Upper lobe of right lung (tissue), 1 donor: Measurements from ENCODE around the gene CLPSL2. TPM values are rescaled to one million over a fixed set of nuclear protein-coding genes. Genes with fewer than 3 reads are reported as not detected.

Source experiments
- ATAC-seq: fragments of 200-7000 bp; cut with Tn5 transposase; one replicate; pipeline ENCODE4 v1.9.1; 2020; ENCODE audit warnings: mild to moderate bottlenecking, moderate library complexity
- DNase-seq: peaks from one replicate; pipeline ENCODE4 v3.0.0-alpha.2; 2020
- H3K27ac ChIP-seq: fragments of 200-600 bp; one replicate; pipeline ENCODE4 v1.8.0; 2022
- H3K27me3 ChIP-seq: fragments of 200-600 bp; one replicate; pipeline ENCODE4 v1.8.0; 2022; ENCODE audit warnings: mild to moderate bottlenecking
- H3K36me3 ChIP-seq: fragments of 200-600 bp; one replicate; pipeline ENCODE4 v1.8.0; 2022
- H3K4me1 ChIP-seq: fragments of 200-600 bp; one replicate; pipeline ENCODE4 v1.8.0; 2022
- H3K4me3 ChIP-seq: fragments of 200-600 bp; one replicate; pipeline ENCODE4 v1.8.0; 2022; ENCODE audit warnings: mild to moderate bottlenecking
- H3K9me3 ChIP-seq: fragments of 200-600 bp; one replicate; pipeline ENCODE4 v1.8.0; 2022
- CTCF ChIP-seq: fragments of 200-600 bp; IDR thresholded peaks from one replicate; pipeline ENCODE4 v1.8.0; 2022; ENCODE audit warnings: antibody characterized with exemption
- intact Hi-C: fragments of 100-400 bp; cut with DNase I; formaldehyde crosslinking; loops from one replicate; pipeline ENCODE4 v1.11.0; 2022
- total RNA-seq: library from RNA; stranded (reverse); fragmentation: NEBNext Ultra II Directional; extraction: Animal tissue kit (Norgen Biotek cat#: 25700); gene quantifications from one replicate; pipeline ENCODE4 v1.2.1, GENCODE V29; 2021
- donor health status: DM: no; HTN: yes; CAD: no; lungs with severe emphysema.

CLPSL2 gene
- total RNA-seq, 1 donor from 2014 or later, result not detected

- Histone ChIP-seq H3K27ac (no peak overlapping the region), H3K36me3 (no peaks in the 10 kb centered on the region), H3K4me1 (no peaks in the 10 kb centered on the region), H3K9me3 (no peaks in the 10 kb centered on the region), H3K4me3 (no peak overlapping the region), H3K27me3 (no peaks in the 10 kb centered on the region)
- intact Hi-C loops, result loop anchor here (10.0 kb wide), 1 partner anchor 218 kb away; no protein-coding TSS in a partner anchor
- DNase-seq, result no peak
- no peak for TF ChIP-seq CTCF
- ATAC-seq, result no peak
Measured at GRCh38 chr6:35742842-35743241, 33.6 kb upstream of the CLPSL2 start.

- ATAC-seq (peak; percentile 81), DNase-seq (no peak)
- Histone ChIP-seq H3K36me3 (no peaks in the 10 kb centered on the region), H3K4me1 (no peaks in the 10 kb centered on the region), H3K4me3 (no peak overlapping the region), H3K27me3 (no peaks in the 10 kb centered on the region), H3K27ac (no peak overlapping the region), H3K9me3 (no peaks in the 10 kb centered on the region)
- intact Hi-C loops, result loop anchor here (10.0 kb wide), 1 partner anchor 221 kb away; no protein-coding TSS in a partner anchor
- TF ChIP-seq CTCF, result no peak
Measured at GRCh38 chr6:35745509-35745908, 30.9 kb upstream of the CLPSL2 start.

GRCh38 chr6:35746516-35746915 is 29.9 kb upstream of the CLPSL2 start:
- no peaks in the 10 kb centered on the region for H3K4me1 ChIP-seq
- no peaks in the 10 kb centered on the region for H3K36me3 ChIP-seq
- TF ChIP-seq CTCF, result no peak
- DNase-seq, result no peak
- H3K27ac ChIP-seq, result no peak overlapping the region
- no peaks in the 10 kb centered on the region for H3K9me3 ChIP-seq
- no peak overlapping the region for H3K4me3 ChIP-seq
- no peak for ATAC-seq
- H3K27me3 ChIP-seq, result no peaks in the 10 kb centered on the region
- intact Hi-C loops, result loop anchor here (10.0 kb wide), 1 partner anchor 222 kb away; no protein-coding TSS in a partner anchor

GRCh38 chr6:35747877-35748276 is 28.5 kb upstream of the CLPSL2 start:
- intact Hi-C loops, result loop anchor here (10.0 kb wide), 1 partner anchor 223 kb away; no protein-coding TSS in a partner anchor
- Histone ChIP-seq H3K4me3 (no peak overlapping the region), H3K27ac (no peak overlapping the region), H3K4me1 (no peaks in the 10 kb centered on the region), H3K36me3 (no peaks in the 10 kb centered on the region), H3K9me3 (no peaks in the 10 kb centered on the region), H3K27me3 (no peaks in the 10 kb centered on the region)
- DNase-seq, result no peak
- ATAC-seq, result no peak
- TF ChIP-seq CTCF, result no peak

- Histone ChIP-seq H3K36me3 (no peaks in the 10 kb centered on the region), H3K4me1 (no peaks in the 10 kb centered on the region), H3K27ac (no peak overlapping the region), H3K4me3 (no peak overlapping the region), H3K9me3 (no peaks in the 10 kb centered on the region), H3K27me3 (no peaks in the 10 kb centered on the region)
- intact Hi-C loops, result no loop called here
- DNase-seq, result no peak
- no peak for ATAC-seq
- no peak for TF ChIP-seq CTCF
Measured at GRCh38 chr6:35750557-35750956, 25.8 kb upstream of the CLPSL2 start.

- Histone ChIP-seq H3K4me1 (no peaks in the 10 kb centered on the region), H3K27me3 (no peaks in the 10 kb centered on the region), H3K27ac (no peak overlapping the region), H3K9me3 (no peaks in the 10 kb centered on the region), H3K36me3 (no peaks in the 10 kb centered on the region), H3K4me3 (no peak overlapping the region)
- no peak for TF ChIP-seq CTCF
- intact Hi-C loops, result no loop called here
- DNase-seq, result no peak
- ATAC-seq, result no peak
Measured at GRCh38 chr6:35751594-35751993, 24.8 kb upstream of the CLPSL2 start.
